ENCODE results near the gene NEGR1.

Gene NEGR1

DNA sequence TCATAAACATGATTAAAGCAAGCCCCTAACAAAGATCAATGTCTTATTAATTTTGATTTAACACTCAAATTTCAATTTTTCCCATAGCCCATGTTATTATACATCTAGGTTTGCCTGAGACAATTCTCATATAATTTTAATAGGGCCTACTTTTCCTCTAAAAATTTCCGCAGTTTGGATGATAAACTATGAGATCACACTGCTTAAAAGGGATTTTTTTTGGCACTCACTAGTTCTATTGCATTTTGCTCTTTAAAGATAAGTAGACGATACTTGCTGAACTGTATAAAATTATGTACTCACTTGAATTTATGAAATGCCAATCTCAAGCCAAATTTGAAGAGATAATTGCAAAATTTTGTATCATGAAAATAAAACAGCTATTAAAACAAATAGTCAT is 721.1 kb downstream of the NEGR1 start:
- DNase-seq (ENCODE audit: low spot score): no peak

DNA sequence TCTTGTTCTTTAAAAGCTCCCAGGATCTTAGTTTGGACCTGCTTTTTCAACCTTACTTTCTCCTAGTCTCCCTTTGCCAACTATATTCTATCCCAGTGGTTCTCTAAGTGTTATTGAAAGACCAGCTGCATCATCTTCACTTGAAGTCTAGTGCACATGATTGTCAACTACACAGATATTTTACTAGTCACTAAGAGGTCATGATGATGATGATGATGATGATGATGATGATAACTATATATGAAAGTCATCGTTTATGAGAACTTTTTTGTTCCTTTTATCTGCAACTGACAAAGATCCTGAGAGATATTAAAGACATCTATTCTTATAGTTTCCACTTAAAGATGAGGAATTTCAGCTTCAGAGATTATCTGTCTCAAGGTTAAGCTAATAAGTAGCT is 722.5 kb downstream of the NEGR1 start:
- no peak for DNase-seq (ENCODE audit: low spot score)

DNA sequence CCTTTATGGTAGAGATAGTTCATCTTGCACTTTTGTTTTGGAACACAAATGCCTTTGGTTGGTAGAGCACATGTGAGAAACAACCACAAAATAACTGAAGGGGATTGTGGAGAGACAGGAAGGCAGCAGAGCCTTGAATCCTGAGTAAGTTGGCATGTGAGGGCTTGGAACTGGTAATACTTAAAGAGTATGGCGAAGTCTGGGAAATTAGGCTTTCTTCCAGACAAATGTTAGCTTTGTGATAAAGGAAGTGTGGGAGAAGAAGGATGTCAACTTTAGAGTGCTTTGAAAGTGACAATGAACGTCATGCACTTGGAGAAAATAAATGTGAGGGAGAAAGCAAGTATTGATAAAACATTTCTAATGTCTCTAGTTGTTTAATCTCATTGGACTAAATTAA is 725.2 kb downstream of the NEGR1 start:
- DNase-seq (ENCODE audit: low spot score): no peak

DNA sequence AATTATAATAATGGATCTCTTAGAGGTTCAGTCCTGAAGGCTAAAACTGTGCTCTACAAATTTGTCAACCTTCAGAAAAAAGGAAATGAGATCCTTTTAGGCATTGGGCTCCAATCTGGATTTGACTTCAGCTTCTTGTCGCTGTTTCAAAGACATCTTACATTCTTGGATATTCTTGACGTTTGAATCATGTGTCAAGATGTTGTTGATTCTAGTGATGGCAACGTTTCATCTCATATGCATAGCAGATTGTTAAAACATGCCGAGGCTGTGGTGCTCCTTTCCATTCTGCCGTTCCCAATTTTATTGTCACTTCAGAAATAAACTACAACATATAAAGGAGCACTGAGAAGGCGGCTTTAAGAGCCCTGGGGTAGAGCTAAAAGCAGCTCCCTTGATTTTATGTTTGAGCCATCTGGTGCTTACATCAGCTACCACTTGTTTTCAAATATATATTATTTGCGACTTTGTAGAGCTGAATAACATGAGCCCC is 733.9 kb downstream of the NEGR1 start:
- DNase-seq (ENCODE audit: low spot score): no peak

DNA sequence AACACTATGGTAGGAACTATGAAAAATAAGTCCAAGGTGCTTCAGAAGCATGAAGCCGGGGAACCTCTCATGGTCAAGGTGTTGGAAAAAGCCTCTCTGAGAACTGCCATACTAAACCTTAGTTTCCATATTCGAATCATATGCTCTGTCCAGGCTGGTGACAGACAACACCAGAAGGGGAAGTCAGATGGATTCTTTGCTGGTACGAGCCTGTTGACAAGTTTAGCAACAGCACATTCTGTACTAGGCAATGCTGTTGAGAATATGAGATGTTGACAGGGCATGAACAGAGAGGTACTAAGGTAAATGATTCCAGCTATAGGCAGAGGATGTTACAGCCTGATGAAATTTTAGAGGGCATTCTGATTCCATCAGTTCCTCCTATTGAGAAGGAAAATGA is 740.2 kb downstream of the NEGR1 start:
- DNase-seq (ENCODE audit: low spot score): no peak

DNA sequence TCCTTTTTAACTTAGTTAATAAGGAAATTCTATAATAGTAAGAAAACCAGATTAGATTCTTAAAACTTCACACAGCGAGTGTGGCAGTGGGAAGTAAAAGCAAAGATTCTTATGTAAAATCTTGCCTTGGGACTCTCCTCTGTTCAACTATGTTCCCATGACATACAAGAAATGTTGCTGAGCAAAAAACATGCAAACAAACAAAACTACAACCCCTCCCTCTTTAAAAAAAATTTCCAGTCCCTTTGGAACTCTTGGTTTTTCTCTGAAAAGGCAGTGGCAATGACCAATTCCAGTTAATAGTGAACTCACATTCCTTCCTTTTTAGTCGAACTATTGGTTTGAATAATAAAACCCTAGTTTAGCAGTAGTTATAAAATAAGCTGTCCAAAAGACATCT is 748.4 kb downstream of the NEGR1 start:
- DNase-seq (ENCODE audit: low spot score): no peak

DNA sequence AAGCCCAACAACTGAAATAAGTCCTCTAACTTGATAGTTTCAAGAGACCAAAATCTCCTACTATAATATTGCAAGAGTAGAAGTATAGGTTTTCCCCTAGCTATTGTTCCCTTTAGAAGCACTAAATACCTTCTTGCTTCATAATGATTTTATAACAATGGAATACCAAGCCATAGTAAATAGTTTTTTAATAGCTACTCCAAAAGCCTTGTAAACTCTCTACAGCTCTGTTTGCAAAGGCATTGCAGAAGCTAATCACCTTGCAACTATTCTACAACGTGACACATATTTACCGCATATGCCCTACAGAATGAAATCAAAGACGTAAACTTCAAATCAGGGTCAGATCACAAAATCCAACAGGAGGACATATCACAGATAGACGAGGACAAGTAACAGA is 750.0 kb downstream of the NEGR1 start:
- DNase-seq (ENCODE audit: low spot score): no peak

DNA sequence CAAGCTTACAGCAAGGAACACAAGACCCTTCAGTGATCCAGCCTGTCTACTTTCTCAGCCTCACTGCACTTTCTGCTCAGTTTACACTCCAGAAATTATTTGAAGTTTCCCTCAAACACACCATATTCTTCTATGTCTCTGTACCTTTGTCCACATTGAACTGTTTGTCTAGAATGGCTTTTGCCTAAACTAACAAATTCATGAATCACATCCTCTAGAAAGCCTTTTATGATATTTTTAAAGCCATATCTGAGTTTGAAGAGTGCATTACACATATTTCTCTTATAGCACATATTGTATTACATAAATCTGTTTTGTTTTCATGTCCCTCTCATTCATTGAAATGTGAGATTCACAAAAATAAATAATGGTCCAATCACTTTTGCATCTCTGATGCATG is 755.5 kb downstream of the NEGR1 start:
- no peak for DNase-seq (ENCODE audit: low spot score)

DNA sequence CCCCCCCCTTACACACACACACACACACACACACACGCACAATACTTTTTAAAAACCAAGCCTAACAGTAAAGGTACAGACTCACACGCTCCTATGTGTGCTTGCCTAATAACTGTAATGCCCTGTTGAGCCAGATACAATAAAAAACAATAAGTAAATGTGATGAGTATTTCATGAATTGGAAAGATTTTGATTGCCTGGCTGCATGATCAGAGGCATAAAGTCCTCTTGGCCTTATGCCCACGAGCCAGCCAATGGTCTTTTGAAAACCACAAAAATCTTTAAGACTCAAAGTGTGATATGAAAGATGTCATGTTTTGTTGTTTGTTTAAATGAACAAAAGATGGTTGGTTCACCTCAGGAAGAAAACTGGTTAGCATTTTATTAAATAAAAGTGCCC is 759.6 kb downstream of the NEGR1 start:
- DNase-seq (ENCODE audit: low spot score): no peak

DNA sequence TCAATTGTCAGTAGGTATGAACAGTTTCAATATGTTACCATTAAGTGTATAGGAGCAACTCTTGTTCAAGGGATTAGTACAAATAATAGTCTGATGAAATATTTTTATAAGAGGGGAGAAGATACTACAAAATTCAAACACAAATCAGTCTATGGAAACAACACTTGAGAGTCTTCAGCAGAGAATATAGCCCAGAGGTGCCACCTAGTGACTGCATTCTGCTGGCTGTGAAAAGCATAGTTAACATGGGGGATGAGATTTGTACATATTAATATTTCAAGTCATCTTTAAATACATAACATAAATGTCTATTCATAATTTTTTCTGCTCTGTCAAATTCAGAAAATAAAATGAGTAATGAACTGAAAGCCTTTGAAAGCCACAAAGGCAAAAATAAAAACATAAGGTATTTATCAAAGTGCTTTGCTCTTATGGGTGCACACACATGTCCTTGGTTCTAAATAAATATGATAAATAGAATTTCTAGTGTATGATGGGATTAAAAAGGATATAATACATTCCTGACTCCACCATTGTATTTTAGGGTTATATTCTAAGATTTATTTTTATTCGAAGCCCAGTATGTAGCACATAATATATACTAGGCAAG is 760.6 kb downstream of the NEGR1 start:
- DNase-seq (ENCODE audit: low spot score): peak; percentile 18

DNA sequence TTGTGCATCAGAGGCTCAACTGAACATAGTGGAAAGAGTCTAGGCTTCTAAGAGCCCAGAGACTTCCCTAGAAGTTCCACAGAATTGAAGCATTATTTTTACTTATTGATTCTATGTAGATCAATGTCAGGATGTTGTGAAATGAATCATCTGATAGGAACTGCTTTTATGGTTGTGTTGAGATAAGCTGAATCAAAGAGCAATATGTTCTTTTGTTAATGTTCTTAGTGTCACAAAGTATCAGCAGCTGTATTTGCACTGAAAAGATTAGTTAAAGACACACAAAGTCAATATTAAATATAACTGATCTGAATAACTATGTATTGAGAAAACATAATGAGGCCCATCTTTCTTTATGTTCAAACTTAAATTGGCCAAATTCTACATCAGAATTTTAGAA is 770.8 kb downstream of the NEGR1 start:
- DNase-seq (ENCODE audit: low spot score): no peak

DNA sequence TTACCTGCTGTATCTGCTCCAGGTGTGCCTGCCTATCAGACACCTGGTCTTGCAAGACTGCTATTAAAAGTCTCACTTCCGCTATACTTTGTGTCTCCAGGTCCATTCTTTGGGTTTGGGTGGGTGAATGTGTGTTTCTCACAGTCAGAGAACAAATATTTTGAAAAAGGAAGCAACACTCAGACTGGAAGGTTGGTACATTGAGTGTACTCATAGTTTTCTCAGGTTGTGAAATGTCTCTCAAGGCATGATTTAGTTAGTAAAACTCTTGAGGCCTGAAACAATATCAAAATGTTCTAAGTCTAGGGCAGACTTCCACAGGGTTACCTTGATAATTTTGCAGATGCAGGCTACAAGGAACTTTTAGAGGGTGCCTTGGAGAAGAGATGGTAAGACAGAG is 771.6 kb downstream of the NEGR1 start:
- DNase-seq (ENCODE audit: low spot score): no peak

DNA sequence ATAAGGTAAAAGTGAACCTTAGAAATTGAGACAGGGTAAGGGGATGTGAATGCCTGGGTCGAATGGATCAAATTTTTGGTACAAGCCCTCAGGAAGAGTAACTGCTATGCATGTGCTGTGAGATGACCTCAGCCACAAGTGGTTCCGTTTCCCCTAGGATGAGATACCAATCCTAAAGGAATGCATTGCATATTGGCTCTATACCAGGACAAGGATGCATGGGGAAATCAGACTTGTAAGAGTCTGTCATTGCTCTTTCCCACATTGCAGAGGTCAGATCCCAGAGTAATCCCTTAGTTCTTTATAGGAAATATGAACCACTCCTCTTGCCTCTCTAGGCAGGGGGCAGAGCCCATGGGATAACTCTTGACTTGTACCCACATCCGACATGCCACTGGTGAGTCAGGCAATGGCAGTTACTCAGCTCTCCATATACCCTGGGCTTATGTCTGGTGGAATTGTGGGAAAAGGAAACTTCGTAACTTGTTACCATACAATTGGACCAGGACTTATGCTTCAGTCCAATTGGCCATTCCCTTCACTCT is 773.2 kb downstream of the NEGR1 start:
- DNase-seq (ENCODE audit: low spot score): no peak

DNA sequence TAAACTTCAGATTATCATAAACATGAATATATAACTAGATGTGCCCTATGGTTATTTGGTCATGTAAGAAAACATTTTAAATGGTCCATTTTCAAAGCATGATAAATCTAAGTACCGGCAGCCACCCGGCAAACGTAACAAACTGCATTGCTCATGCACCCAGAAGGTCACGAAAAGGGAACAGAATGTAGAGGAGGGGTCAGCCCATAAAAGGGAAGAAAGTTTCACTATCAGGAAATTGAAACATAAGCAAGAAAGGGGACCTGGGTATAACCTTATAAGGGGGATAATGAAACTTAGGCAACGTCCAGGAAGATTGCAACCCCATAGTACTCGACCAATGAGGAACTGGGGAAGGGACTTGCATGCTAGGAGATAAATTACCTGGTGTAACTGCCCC is 780.3 kb downstream of the NEGR1 start:
- DNase-seq (ENCODE audit: low spot score): no peak

DNA sequence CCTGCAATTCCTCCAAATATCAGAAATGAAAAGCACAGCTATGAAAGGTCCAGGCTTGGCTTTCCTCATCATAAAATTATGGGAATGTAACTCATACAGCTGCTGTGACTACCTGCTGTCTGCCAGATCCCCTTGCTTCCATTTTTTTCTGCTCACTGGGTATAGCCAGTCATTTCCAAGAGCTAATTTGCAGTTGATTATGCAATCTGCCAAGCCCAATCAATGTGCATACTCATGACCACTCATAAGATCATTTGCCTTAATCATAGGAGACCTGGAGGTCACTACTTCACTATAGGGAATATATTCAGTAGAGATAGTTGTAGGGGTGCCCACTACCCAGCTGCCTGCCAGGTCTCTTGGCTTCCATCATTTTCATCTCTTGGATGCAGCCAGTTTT is 783.8 kb downstream of the NEGR1 start:
- DNase-seq (ENCODE audit: low spot score): no peak

DNA sequence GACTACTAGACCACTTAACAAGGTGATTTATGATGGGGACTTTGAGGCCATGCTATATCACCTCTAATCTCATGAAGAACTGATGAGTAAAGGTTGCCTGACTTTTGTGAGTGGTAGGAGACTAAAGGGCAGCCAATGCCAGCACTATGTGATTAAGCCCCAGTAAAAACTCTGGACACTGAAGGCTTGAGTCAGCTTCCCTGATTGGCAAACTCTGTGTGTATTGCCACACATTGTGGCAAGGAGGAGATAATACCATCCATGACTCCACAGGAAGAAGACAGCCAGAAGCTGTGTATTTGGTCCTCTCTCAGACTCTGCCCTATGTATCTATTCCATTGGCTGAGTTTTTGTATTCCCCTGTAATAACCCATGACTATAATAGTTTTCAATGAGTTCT is 788.2 kb downstream of the NEGR1 start:
- no peak for DNase-seq (ENCODE audit: low spot score)

DNA sequence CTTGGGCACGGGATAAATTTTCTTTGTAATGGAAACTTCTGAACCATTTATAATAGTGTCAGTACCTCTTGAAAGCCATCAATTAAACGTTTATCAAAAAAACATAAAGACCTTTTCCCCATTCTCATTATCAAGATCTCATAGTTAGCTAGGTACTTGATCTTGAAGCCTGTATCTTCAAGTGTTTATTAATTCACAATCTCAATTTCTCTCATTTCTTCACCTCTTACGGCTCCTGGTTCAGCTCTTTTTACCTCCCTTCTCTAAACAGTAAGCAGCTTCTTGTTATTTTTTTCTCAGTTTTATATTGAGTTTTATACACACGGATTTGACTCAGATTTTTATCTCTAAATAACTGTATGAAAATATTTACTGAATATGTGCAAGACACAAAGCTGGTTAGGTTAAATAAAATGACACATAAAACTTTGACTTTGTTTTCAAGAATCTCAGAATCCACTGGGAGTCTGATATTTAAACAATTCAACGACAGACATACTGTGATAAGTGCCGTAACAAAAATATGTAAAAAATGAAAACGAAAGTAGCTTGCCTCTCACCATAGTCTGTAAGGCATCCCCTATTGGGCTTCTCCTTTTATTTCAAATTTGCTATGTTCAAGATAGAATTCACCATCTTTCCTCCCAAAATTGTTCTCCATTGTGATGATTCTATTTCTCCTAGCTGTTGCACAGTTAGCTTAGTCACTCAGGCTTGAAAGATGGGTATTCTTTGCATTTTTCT is 789.9 kb downstream of the NEGR1 start:
- DNase-seq (ENCODE audit: low spot score): no peak

DNA sequence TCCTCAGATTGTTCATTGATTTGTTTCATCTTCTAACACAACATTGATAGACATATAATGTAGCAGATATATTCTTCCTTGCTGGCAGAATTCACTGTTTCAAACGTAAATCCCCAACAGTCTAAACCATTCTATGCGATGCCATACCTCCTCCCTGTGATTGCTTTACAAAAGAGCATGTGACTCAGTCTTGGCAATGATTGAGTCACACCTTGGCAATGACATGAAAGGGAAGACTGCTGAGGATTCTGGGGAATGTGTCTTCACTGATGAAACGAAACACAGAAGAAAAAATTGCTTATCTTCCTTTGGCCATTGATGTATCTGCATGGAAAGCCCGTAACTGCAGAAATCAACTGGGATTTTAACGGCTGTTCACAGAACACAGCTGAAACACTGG is 791.9 kb downstream of the NEGR1 start:
- no peak for DNase-seq (ENCODE audit: low spot score)

DNA sequence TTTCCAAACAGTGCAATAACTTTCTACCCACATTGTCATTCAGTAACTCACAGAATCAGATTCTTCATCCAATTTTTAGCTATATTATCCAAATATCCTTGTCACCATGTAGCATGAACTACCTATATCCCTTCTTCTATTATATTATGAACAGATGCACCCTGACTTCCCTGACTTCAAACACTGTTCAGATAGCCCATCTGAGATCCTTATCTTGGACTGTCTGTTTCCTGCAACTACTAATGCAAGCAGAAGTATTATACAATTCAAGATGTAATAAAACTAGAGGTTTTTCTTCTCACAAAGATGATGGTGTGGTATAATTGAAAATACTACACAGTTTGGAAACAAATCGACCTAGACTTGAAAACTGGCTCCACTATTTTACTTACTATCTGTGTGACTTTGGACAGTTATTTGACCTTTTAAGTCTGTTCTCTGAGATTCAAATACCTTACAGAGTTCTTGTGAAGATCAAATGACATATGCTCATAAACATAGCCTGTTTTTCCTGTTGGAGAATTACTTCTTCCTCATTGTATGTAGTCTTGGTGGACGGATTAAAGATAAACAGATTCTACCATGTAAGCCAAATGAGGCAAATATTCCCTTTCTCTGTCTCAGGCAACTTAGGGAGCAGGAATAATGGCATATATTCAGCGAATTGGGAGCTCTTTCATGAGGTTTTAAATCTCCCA is 793.6 kb downstream of the NEGR1 start:
- DNase-seq (ENCODE audit: low spot score): no peak

DNA sequence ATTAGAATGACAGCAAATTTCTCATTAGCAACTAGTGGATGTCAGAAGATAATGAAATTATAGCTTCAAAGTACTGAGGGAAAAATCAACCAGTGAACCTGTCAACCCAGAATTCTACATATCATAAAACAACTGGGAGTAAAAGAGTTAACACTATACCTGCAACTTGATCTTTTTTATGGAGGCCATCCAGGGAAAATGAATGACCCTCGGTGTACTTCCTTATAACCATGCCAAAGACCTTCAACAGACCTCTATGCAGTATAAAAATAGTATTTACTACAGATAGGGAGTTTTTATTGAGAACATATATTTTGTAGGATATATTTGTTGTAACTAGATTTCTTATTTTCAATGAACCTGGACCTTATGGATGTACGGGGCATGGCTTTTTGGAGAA is 809.0 kb downstream of the NEGR1 start:
- DNase-seq (ENCODE audit: low spot score): no peak

DNA sequence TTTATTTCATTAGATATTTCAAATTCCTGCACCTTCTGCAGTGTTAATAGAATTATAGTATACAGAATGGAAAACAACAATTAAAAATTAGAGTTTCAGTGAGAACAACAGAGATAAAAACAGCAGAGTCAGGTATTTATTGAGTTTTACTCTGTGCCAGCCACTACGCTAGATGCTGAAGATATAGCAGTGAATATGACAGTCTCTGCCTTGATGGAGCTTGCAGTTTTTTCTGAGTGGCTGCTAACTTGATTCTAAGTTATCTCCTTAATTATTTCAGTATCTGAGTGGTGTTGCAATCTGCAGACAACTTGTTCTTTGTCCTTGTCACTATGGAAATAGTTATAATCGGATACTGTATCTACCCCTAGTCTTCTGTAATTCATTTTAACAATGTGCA is 817.2 kb downstream of the NEGR1 start:
- no peak for DNase-seq (ENCODE audit: low spot score)

DNA sequence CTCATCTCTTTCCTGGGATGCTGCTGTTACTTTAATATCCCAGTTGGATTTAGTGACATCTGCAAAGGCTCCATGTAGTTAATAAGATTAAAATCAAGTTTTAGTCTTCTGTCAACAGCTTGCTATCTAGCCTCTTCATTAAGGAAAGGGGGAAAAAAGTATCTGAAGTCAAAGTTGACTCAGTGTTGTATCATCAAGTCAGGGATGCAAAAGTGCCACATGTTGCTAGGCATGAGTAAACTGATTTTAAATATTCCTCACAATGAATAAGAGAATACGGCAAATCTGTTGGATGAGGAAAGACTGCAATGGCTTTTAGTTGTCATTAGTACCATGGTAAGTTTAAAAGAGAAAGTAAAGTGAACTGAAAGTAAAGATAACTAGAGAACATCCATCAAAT is 818.3 kb downstream of the NEGR1 start:
- DNase-seq (ENCODE audit: low spot score): no peak

DNA sequence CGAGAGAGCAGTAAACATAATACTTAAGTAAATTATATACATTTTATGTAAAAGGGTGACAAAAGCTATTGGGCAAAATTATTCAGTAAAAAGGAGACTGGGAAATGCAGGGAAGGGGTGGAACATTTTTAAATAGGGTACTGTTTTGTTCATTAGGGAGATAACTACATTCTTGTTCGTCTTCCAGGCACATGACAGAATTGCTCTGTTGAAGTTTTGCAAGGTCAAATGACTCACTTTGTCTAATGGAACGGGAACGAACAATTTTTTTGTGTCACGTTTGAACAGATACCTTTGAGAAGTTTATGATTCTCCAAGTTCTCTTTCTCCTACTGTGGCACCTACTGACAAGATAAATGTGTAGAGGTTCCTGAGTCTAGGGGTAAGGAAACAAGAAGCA is 819.2 kb downstream of the NEGR1 start:
- DNase-seq (ENCODE audit: low spot score): no peak
